K562 (cell line): ENCODE results near the gene NUSAP1. TPM values are rescaled to one million over a fixed set of nuclear protein-coding genes. Genes with fewer than 3 reads are reported as not detected.

Experiments used
- ARID2 ChIP-seq: fragments of 450-650 bp; IDR thresholded peaks from 2 replicates; pipeline ENCODE4 v1.6.1; 2017; ENCODE audit warnings: antibody characterized with exemption, mild to moderate bottlenecking
- CC2D1A ChIP-seq: fragments of 450-650 bp; IDR thresholded peaks from 2 replicates; pipeline ENCODE4 v1.6.1; 2017; ENCODE audit warnings: mild to moderate bottlenecking
- DIDO1 ChIP-seq: fragments of 450-650 bp; IDR thresholded peaks from 2 replicates; pipeline ENCODE4 v1.6.1; 2016; ENCODE audit warnings: low read depth, missing biosample characterization, missing genetic modification characterization
- DMBX1 ChIP-seq: fragments of 250-450 bp; sonication (Bioruptor Pico); IDR thresholded peaks from 2 replicates; pipeline ENCODE4 v1.8.0; 2022; ENCODE audit warnings: inconsistent platforms, mild to moderate bottlenecking, moderate library complexity, borderline replicate concordance
- KAT2B ChIP-seq: IDR thresholded peaks from one replicate; pipeline ENCODE4 v1.6.1; 2012; ENCODE audit warnings: low read depth, mild to moderate bottlenecking, control low read depth, inconsistent platforms, low read length, moderate library complexity
- KLF13 ChIP-seq: fragments of 450-650 bp; IDR thresholded peaks from 2 replicates; pipeline ENCODE4 v1.6.1; 2016; ENCODE audit warnings: missing genetic modification characterization, low read depth, mild to moderate bottlenecking, missing compliant biosample characterization, moderate library complexity, borderline replicate concordance
- POLR2G ChIP-seq: fragments of 200-400 bp; formaldehyde crosslinking; IDR thresholded peaks from 2 replicates; pipeline ENCODE4 v1.6.1; 2017; ENCODE audit warnings: low read depth, mild to moderate bottlenecking, antibody characterized with exemption, low read length, moderate library complexity
- POLR2H ChIP-seq: IDR thresholded peaks from 2 replicates; pipeline ENCODE4 v1.6.1; 2016; ENCODE audit warnings: missing genetic modification characterization, low read depth, mild to moderate bottlenecking, control low read depth, missing compliant biosample characterization, moderate library complexity
- SAFB ChIP-seq: fragments of 200-400 bp; formaldehyde crosslinking; IDR thresholded peaks from 2 replicates; pipeline ENCODE4 v1.6.1; 2017; ENCODE audit warnings: low read depth, low read length, borderline replicate concordance
- STAT5B ChIP-seq: fragments of 250-450 bp; sonication (Bioruptor Pico); IDR thresholded peaks from 2 replicates; pipeline ENCODE4 v1.8.0; 2021; ENCODE audit warnings: mild to moderate bottlenecking, inconsistent platforms
- polyA plus RNA-seq, 8 experiments: library from polyadenylated mRNA; depleted of rRNA in 4 of 8; stranded (reverse) in 5 of 8; unstranded in 3 of 8; fragments of >200 nt; fragmentation: Nextera tagmentation in 2 of 8; fragmentation: Illumina TruSeq in 1 of 8; extraction: Ambion mirVana in 2 of 8; extraction: Trizol in 1 of 8; gene quantifications; 2 replicates each; pipeline versions ENCODE4 v1.2.1 to v1.2.3, GENCODE V29; 2011 to 2014; ENCODE audit warnings: inconsistent platforms in 1 of 8, missing spikeins in 1 of 8
- total RNA-seq, 7 experiments: library from RNA; depleted of rRNA in 6 of 7; stranded (reverse); fragments of >200 nt in 6 of 7; fragmentation: Illumina TruSeq in 2 of 7; extraction: Trizol in 2 of 7; gene quantifications; 2 replicates each; pipeline versions ENCODE4 v1.2.1 to v1.2.3, GENCODE V29; 2011 to 2021; ENCODE audit warnings: low replicate concordance in 1 of 7
- TF ChIP-seq, protein P1 (sequence below), 2 experiments: fragments of 450-650 bp; IDR thresholded peaks; 2 replicates each; pipeline ENCODE4 v1.6.1; 2016
- TF ChIP-seq, protein P2 (sequence below): fragments of 450-650 bp; IDR thresholded peaks from 2 replicates; pipeline ENCODE4 v1.6.1; 2017; ENCODE audit warnings: antibody characterized with exemption
- TF ChIP-seq, protein P3 (sequence below): fragments of 250-450 bp; sonication (Bioruptor Pico); IDR thresholded peaks from 2 replicates; pipeline ENCODE4 v1.4.0; 2020
- TF ChIP-seq, protein P4 (sequence below): sonication (generic); formaldehyde crosslinking; IDR thresholded peaks from 2 replicates; pipeline ENCODE4 v1.8.0; 2023; ENCODE audit warnings: mild to moderate bottlenecking, missing genetic modification reagents

NUSAP1 gene
- total and polyA plus RNA-seq, 9 of the 15 experiments (the other 6 are each of a cell fraction or from before 2014, with no cell fraction given): 119 to 266 (median 227) TPM

GRCh38 chr15:41283653-41284426 is 48.8 kb upstream of the NUSAP1 start (continued):
- TF ChIP-seq POLR2G (peak; percentile 99), DMBX1 (CRISPR knock-in tag) (peak; percentile 16; the same call in 1 of the 2 replicates), POLR2H (tag) (peak; percentile 83), DIDO1 (tag) (no peak), ARID2 (0 out of 2 replicates have a peak, but pooled peaks have one; percentile 20), CC2D1A (no peak), STAT5B (no peak), KLF13 (0 out of 2 replicates have a peak, but pooled peaks have one; percentile 24), SAFB (no peak), KAT2B (no peak)
- TF ChIP-seq, protein P1, sequence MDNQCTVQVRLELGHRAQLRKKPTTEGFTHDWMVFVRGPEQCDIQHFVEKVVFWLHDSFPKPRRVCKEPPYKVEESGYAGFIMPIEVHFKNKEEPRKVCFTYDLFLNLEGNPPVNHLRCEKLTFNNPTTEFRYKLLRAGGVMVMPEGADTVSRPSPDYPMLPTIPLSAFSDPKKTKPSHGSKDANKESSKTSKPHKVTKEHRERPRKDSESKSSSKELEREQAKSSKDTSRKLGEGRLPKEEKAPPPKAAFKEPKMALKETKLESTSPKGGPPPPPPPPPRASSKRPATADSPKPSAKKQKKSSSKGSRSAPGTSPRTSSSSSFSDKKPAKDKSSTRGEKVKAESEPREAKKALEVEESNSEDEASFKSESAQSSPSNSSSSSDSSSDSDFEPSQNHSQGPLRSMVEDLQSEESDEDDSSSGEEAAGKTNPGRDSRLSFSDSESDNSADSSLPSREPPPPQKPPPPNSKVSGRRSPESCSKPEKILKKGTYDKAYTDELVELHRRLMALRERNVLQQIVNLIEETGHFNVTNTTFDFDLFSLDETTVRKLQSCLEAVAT (IDR thresholded peaks at IDR 0.05): peak; percentile 38 to 67; a peak in 2 of 4 replicates
- TF ChIP-seq, protein P2, sequence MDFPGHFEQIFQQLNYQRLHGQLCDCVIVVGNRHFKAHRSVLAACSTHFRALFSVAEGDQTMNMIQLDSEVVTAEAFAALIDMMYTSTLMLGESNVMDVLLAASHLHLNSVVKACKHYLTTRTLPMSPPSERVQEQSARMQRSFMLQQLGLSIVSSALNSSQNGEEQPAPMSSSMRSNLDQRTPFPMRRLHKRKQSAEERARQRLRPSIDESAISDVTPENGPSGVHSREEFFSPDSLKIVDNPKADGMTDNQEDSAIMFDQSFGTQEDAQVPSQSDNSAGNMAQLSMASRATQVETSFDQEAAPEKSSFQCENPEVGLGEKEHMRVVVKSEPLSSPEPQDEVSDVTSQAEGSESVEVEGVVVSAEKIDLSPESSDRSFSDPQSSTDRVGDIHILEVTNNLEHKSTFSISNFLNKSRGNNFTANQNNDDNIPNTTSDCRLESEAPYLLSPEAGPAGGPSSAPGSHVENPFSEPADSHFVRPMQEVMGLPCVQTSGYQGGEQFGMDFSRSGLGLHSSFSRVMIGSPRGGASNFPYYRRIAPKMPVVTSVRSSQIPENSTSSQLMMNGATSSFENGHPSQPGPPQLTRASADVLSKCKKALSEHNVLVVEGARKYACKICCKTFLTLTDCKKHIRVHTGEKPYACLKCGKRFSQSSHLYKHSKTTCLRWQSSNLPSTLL: no peak
- TF ChIP-seq, protein P3, sequence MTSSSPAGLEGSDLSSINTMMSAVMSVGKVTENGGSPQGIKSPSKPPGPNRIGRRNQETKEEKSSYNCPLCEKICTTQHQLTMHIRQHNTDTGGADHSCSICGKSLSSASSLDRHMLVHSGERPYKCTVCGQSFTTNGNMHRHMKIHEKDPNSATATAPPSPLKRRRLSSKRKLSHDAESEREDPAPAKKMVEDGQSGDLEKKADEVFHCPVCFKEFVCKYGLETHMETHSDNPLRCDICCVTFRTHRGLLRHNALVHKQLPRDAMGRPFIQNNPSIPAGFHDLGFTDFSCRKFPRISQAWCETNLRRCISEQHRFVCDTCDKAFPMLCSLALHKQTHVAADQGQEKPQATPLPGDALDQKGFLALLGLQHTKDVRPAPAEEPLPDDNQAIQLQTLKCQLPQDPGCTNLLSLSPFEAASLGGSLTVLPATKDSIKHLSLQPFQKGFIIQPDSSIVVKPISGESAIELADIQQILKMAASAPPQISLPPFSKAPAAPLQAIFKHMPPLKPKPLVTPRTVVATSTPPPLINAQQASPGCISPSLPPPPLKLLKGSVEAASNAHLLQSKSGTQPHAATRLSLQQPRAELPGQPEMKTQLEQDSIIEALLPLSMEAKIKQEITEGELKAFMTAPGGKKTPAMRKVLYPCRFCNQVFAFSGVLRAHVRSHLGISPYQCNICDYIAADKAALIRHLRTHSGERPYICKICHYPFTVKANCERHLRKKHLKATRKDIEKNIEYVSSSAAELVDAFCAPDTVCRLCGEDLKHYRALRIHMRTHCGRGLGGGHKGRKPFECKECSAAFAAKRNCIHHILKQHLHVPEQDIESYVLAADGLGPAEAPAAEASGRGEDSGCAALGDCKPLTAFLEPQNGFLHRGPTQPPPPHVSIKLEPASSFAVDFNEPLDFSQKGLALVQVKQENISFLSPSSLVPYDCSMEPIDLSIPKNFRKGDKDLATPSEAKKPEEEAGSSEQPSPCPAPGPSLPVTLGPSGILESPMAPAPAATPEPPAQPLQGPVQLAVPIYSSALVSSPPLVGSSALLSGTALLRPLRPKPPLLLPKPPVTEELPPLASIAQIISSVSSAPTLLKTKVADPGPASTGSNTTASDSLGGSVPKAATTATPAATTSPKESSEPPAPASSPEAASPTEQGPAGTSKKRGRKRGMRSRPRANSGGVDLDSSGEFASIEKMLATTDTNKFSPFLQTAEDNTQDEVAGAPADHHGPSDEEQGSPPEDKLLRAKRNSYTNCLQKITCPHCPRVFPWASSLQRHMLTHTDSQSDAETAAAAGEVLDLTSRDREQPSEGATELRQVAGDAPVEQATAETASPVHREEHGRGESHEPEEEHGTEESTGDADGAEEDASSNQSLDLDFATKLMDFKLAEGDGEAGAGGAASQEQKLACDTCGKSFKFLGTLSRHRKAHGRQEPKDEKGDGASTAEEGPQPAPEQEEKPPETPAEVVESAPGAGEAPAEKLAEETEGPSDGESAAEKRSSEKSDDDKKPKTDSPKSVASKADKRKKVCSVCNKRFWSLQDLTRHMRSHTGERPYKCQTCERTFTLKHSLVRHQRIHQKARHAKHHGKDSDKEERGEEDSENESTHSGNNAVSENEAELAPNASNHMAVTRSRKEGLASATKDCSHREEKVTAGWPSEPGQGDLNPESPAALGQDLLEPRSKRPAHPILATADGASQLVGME (CRISPR knock-in tag): peak; percentile 24; the same call in 1 of the 2 replicates
- TF ChIP-seq, protein P4, sequence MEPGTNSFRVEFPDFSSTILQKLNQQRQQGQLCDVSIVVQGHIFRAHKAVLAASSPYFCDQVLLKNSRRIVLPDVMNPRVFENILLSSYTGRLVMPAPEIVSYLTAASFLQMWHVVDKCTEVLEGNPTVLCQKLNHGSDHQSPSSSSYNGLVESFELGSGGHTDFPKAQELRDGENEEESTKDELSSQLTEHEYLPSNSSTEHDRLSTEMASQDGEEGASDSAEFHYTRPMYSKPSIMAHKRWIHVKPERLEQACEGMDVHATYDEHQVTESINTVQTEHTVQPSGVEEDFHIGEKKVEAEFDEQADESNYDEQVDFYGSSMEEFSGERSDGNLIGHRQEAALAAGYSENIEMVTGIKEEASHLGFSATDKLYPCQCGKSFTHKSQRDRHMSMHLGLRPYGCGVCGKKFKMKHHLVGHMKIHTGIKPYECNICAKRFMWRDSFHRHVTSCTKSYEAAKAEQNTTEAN (CRISPR knock-in tag): peak; percentile 81; the same call in 1 of the 2 replicates
